ENCODE measurements around the gene CDC42EP4.
A peak's percentile ranks its signal among the peaks of the same experiment; 100 is the strongest.

GRCh38 chr17:73247726-73248125 is 64.1 kb downstream of the CDC42EP4 start:
- TF ChIP-seq CTCF (conservative IDR thresholded peaks at IDR 0.05 in 1 of 2, IDR thresholded peaks at IDR 0.05 in 1 of 2; ENCODE audit: low read depth in 1 of 2, low read length in 2 of 2) (peak in 1 of 2 donors; percentile 25), EZH2 (IDR thresholded peaks at IDR 0.05; ENCODE audit: low read length, missing control alignments) (no peak)

Data from fibroblast of lung (primary cell).